MM.1S (cell line): Measurements from ENCODE around the gene PPM1H.
A peak's percentile ranks its signal among the peaks of the same experiment; 100 is the strongest.

Experiments
- DNase-seq: peaks from one replicate; pipeline ENCODE4 v3.0.0-alpha.2; 2015
- H2AFZ ChIP-seq: fragments of 300-600 bp; sonication (generic); 2 replicates; pipeline ENCODE4 v1.6.0; 2016; ENCODE audit warnings: antibody characterized with exemption, low read length
- H3F3A ChIP-seq: fragments of 300-600 bp; sonication (generic); 2 replicates; pipeline ENCODE4 v1.6.1; 2016; ENCODE audit warnings: mild to moderate bottlenecking, antibody characterized with exemption, low read length, moderate library complexity, mixed read lengths; ENCODE audit not compliant: insufficient read depth
- H3K27ac ChIP-seq: fragments of 300-600 bp; sonication (generic); 2 replicates; pipeline ENCODE4 v1.5.1; 2016; ENCODE audit warnings: mild to moderate bottlenecking, low read length
- H3K27me3 ChIP-seq: fragments of 300-600 bp; sonication (generic); replicated peaks from 2 replicates; pipeline ENCODE4 v1.6.0; 2016; ENCODE audit warnings: low read length; ENCODE audit not compliant: insufficient read depth
- H3K36me3 ChIP-seq: fragments of 300-600 bp; sonication (generic); replicated peaks from 2 replicates; pipeline ENCODE4 v1.6.1; 2016; ENCODE audit warnings: mild to moderate bottlenecking, low read length, mixed read lengths; ENCODE audit not compliant: insufficient read depth
- H3K4me1 ChIP-seq: fragments of 300-600 bp; sonication (generic); 2 replicates; pipeline ENCODE4 v1.6.1; 2016; ENCODE audit warnings: low read length, mixed read lengths
- H3K4me2 ChIP-seq: fragments of 300-600 bp; sonication (generic); 2 replicates; pipeline ENCODE4 v1.6.0; 2016; ENCODE audit warnings: low read depth, low read length
- H3K4me3 ChIP-seq: fragments of 300-600 bp; sonication (generic); 2 replicates; pipeline ENCODE4 v1.5.1; 2016; ENCODE audit warnings: low read length, mixed read lengths
- H3K79me2 ChIP-seq: fragments of 300-600 bp; sonication (generic); 2 replicates; pipeline ENCODE4 v1.6.1; 2016; ENCODE audit warnings: mixed run types, low read length, mixed read lengths
- H3K9ac ChIP-seq: fragments of 300-600 bp; sonication (generic); 2 replicates; pipeline ENCODE4 v1.6.1; 2016; ENCODE audit warnings: low read length, mixed read lengths
- H3K9me2 ChIP-seq: fragments of 300-600 bp; sonication (generic); replicated peaks from 2 replicates; pipeline ENCODE4 v1.6.1; 2016; ENCODE audit warnings: mild to moderate bottlenecking, low read length, mixed read lengths; ENCODE audit not compliant: insufficient read depth
- H3K9me3 ChIP-seq: fragments of 300-600 bp; sonication (generic); replicated peaks from 2 replicates; pipeline ENCODE4 v1.6.1; 2016; ENCODE audit warnings: mild to moderate bottlenecking, low read length, mixed read lengths; ENCODE audit not compliant: insufficient read depth
- H4K20me1 ChIP-seq: fragments of 300-600 bp; sonication (generic); 2 replicates; pipeline ENCODE4 v1.6.1; 2016; ENCODE audit warnings: mild to moderate bottlenecking, low read length, moderate library complexity, mixed read lengths; ENCODE audit not compliant: insufficient read depth
- CTCF ChIP-seq: fragments of 300-600 bp; sonication (generic); IDR thresholded peaks from 2 replicates; pipeline ENCODE4 v1.5.1; 2016; ENCODE audit warnings: antibody characterized with exemption, low read length, mixed read lengths
- EZH2 ChIP-seq: fragments of 300-600 bp; sonication (generic); optimal IDR thresholded peaks from 2 replicates; pipeline ENCODE3; 2017; ENCODE audit warnings: low read depth, mild to moderate bottlenecking, antibody characterized with exemption, low read length, mixed read lengths
- EZH2phosphoT487 ChIP-seq: fragments of 300-600 bp; sonication (generic); IDR thresholded peaks from 2 replicates; pipeline ENCODE4 v1.6.1; 2018; ENCODE audit warnings: antibody characterized with exemption, low read length

Gene PPM1H

GRCh38 chr12:62605981-62606380, 329.0 kb downstream of the PPM1H start:
- Histone ChIP-seq H3K27me3 (no peaks in the 10 kb centered on the region), H3K4me3 (no peak overlapping the region), H3F3A (peaks cover 29% of the 10 kb centered on the region), H3K36me3 (no peaks in the 10 kb centered on the region), H3K79me2 (peaks cover 21% of the 10 kb centered on the region), H3K4me2 (no peak overlapping the region), H3K9me2 (no peaks in the 10 kb centered on the region), H3K4me1 (peaks cover 21% of the 10 kb centered on the region), H2AFZ (no peak overlapping the region), H3K9ac (no peak overlapping the region), H3K9me3 (no peaks in the 10 kb centered on the region), H4K20me1 (no peaks in the 10 kb centered on the region), H3K27ac (no peak overlapping the region)
- no peak for DNase-seq
- TF ChIP-seq EZH2phosphoT487 = no peak

GRCh38 chr12:62604871-62605270, 330.1 kb downstream of the PPM1H start:
- Histone ChIP-seq H3K9me3 (no peaks in the 10 kb centered on the region), H4K20me1 (no peaks in the 10 kb centered on the region), H3K4me3 (no peak overlapping the region), H2AFZ (no peak overlapping the region), H3K9me2 (no peaks in the 10 kb centered on the region), H3K4me1 (peaks cover 25% of the 10 kb centered on the region), H3K9ac (no peak overlapping the region), H3K4me2 (peak overlapping the region; percentile 56), H3K79me2 (peaks cover 21% of the 10 kb centered on the region), H3K36me3 (no peaks in the 10 kb centered on the region), H3K27ac (no peak overlapping the region), H3K27me3 (no peaks in the 10 kb centered on the region), H3F3A (peaks cover 29% of the 10 kb centered on the region)
- TF ChIP-seq EZH2phosphoT487 = no peak
- no peak for TF ChIP-seq EZH2
- TF ChIP-seq CTCF = no peak
- no peak for DNase-seq

GRCh38 chr12:62604373-62604772, 330.6 kb downstream of the PPM1H start:
- H3K79me2 ChIP-seq = peaks cover 21% of the 10 kb centered on the region
- H3K27ac ChIP-seq = no peak overlapping the region; the same call in 1 of the 2 replicates
- no peaks in the 10 kb centered on the region for H4K20me1 ChIP-seq
- no peak overlapping the region for H2AFZ ChIP-seq
- H3K9me3 ChIP-seq = no peaks in the 10 kb centered on the region
- H3K4me1 ChIP-seq = peaks cover 25% of the 10 kb centered on the region
- peak overlapping the region; percentile 56 for H3K4me2 ChIP-seq
- DNase-seq = no peak
- peaks cover 29% of the 10 kb centered on the region for H3F3A ChIP-seq
- peak overlapping the region; percentile 75 for H3K4me3 ChIP-seq
- no peaks in the 10 kb centered on the region for H3K36me3 ChIP-seq
- no peaks in the 10 kb centered on the region for H3K27me3 ChIP-seq
- H3K9ac ChIP-seq = peak overlapping the region; percentile 100; the same call in 1 of the 2 replicates
- no peaks in the 10 kb centered on the region for H3K9me2 ChIP-seq
- TF ChIP-seq EZH2 (no peak), CTCF (no peak), EZH2phosphoT487 (no peak)

GRCh38 chr12:62603811-62604098, 331.2 kb downstream of the PPM1H start:
- Histone ChIP-seq H3K79me2 (peaks cover 21% of the 10 kb centered on the region), H4K20me1 (no peaks in the 10 kb centered on the region), H3K4me3 (peak overlapping the region; percentile 75), H3K4me1 (peaks cover 25% of the 10 kb centered on the region), H3K27me3 (no peaks in the 10 kb centered on the region), H3K27ac (peak overlapping the region; percentile 100), H3K9me2 (no peaks in the 10 kb centered on the region), H3K36me3 (no peaks in the 10 kb centered on the region), H3K9ac (peak overlapping the region; percentile 100), H3K4me2 (peak overlapping the region; percentile 56), H3K9me3 (no peaks in the 10 kb centered on the region), H3F3A (peaks cover 29% of the 10 kb centered on the region), H2AFZ (peak overlapping the region; percentile 57)
- no peak for DNase-seq
- TF ChIP-seq EZH2phosphoT487 (no peak), EZH2 (no peak), CTCF (no peak)
